ENCODE data around the gene IFFO2.

The IFFO2 gene

DNA sequence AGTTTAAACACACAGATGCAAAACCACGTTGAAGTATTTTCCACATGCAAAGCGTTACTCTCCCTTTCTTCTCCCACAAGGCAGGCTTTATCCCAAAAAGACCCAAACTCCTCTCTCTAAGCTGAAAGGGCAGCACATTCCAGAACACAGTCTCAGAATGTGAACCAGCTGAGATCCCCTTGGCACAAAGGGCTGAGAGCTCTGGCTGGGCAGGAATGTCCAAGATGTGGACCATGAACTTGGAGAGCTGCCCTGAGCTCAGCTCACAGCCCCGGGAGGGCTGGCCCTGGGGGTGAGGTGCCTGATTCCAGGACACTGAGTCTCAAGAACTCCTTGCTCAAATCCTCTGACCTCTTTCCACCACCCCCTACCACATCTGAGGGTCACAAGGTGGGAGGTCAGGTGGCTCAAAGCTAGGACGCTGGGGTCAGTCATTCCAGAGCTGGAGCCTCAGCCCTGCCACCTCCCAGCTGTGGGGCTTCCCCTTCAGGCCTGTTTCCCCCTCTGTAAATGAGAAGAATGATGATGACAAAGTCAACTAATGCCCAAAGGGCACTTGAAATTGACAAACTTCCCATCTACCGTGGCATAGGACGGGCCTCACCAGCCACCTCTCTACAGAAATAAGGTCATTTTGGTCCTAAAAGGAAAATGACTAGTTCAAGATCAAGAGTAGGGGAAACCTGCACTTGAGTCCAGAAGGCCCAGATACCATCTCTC lies 65.6 kb downstream of the IFFO2 start:
- DNase-seq, result no peak

DNA sequence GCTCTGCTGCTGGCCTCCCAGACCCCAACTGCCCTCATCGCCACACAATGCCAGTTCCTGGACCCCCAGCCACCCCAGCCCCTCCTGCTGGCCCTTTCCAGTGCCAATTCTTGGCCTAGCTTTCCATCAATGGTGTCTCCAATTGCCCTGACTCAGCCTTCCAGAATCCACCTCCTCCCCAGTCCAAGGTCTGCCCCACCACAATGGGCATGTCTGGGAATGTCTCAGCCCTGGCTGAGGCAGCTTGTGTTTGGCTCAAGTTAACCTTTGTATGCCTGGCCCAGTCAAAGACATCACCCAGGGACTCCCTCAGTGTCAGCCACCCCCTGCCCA lies 70.5 kb downstream of the IFFO2 start:
- no peak for DNase-seq

DNA sequence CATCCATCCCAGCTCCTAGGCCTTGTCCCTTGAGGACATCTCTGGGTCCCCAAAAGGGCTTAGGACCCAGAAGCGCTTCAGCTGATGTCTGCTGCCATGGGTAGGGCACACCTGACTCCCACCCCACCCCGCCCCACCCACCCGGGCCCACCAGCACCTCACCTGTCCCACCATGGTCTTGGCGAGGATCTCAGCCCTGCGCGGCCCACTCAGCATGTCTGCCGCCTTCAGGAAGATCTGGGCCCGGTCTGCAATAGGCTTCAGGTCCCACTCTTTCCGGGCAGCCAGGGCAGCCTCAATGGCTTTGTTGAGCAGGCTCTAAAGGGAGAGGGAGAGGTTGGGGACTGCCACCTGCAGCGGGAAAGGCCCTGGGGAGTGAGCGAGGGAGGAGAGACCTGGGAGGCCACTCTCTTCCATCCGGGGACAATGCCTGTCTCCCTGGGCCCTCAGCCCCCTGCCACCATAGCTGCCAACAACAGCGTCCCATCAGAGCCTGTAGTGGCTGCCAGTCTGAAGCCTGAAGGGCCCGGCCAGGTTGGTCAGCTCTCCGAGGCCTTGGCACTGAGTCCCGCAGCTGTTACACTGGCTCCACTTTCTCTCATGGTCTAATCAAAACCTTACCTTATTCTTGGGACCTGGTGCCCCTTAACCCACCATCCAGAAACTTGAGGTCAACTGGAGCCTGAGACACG lies 71.0 kb downstream of the IFFO2 start:
- no peak for DNase-seq

DNA sequence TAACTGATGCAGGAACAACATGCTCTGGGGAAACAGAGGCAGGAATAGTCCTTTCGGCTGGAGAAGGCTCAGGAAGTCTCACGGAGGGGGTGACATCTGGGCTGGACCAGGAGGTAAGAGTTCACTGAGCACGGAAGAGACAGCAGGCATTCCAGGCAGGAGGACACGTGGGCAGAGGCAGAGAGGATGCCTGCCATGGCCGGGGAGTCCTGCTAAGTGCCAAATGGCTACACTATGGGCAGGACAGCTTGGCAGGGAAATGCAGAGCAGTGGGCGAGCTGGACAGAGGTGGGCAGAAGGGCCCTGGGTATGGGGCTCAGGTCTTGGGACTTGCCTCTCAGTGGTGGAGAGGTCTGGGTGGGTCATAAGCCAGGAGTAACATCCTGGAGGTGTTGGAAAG lies 71.7 kb downstream of the IFFO2 start:
- no peak for DNase-seq

DNA sequence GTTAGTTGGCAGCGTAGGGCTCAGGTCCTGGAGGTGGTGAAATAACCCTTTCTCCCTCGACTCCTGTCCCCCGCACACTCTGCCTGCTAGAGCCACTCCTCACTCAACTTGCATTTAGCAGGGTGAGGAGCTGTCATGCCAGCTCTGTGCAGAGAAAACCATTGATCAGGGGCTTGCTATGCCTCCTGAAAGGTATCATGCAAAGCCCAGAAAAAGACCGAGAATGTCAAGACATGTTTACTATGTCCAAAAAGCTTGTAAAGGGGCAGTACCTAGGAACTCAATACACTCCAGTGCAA lies 72.1 kb downstream of the IFFO2 start:
- DNase-seq, result no peak

DNA sequence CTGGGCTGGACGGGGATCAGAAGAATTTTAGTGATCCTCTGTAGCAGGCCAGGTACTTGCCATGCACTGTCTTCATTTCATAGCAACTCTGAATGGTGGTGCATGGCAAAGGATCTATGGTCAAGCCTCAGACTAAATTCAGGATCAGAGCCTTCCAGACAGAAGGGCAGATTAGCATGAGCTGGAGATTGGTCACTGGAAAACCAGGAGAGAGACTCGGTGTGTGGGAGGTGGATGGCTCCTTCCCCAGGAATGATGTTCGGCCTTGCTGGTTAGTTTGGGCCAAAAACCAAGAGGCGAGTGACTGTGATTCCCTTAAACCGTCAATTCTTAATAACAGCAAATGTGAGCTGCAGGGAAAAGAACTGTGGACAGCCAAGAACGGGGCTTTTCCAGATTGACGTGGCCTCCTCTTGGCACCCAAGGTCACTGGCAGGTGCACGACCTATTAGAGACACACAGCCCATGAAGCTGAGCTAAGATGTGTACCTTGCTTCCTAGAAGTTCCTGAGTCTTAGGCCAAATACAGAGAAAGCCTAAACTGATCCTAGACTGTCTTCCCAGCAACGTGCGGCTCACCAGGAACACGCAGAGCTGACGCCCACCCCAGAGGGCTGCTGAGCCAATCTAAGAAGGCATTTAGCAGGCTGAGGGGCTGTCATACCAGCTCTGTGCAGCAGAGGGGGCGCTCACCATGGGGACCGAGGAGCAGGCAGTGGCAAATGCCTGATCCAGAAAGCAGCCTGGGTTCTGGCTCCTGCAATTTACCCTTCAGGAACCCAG lies 72.6 kb downstream of the IFFO2 start:
- peak; percentile 82 for DNase-seq

DNA sequence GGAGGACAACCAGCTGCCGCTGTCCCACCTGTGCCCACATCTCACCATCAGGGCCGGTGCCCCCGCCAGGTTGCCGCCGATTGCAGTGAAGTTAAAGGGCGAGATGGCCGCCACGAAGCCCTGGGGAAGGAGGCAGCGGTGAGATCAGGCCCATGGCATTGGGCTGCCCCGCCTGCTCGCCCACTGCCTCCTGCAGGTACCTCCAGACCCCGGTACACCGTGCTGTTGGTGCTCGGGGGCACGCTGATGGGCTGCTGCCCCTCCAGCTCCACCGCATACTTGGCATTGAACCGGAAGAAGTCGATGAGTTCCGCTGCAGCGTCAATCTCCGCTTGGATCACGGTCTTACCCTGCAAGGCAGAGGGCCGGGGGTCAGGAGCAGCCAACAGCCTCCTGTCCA lies 73.4 kb downstream of the IFFO2 start:
- no peak for DNase-seq

DNA sequence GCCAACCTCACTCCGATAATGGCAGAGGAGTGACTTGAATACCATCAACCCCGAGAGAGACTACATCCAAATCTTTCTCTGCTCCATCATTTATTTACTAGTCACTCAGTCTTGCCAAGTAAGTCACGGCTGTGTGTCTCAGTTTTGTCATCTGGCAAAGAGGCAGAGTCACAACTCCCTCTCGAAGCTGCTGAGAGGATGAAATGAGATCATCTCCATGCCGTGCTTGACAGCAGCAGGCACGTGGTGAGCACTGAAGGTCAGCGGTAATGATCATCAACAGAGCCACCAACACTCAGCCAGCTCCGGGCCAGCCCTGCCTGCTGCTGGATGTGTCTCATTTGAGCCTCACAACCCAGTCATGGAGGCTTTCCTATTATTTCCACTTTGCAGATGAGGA lies 74.0 kb downstream of the IFFO2 start:
- DNase-seq, result no peak

DNA sequence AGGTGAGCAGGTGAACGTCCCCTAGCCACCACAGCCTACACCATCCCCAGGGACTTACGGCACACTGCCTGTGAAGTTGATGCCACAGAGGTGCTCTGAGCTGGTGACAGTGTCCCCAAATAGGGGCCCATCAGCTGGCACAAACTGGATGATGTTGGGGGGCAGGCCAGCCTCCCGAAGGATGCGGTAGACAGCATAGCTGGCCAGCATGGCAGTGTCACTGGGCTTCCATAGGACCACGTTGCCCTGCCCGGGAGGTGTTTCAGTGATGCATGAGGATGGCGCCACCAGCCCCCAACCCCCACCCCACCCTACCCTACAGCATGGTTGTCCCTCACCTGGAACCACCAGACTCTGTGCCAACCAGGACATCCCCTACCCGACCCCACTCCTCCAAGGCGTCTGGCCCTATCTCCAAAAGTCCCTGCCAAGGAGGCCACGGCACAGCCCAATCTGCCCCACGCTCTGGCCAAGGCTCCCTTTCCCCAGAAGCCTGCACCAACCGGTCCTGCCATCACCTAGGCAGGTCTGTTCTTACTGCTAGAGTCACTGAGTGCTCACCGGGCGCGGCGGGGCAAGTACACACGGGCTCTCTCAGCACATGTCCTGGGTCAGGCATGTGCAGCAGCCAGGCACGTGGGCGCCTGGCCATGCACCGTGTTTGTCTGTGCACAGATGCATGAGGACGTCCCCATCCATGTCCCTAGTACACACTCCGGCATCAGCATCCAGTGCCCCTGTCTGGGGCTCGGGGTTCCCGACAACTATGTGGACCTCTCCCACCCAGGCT lies 74.6 kb downstream of the IFFO2 start:
- DNase-seq, result no peak

DNA sequence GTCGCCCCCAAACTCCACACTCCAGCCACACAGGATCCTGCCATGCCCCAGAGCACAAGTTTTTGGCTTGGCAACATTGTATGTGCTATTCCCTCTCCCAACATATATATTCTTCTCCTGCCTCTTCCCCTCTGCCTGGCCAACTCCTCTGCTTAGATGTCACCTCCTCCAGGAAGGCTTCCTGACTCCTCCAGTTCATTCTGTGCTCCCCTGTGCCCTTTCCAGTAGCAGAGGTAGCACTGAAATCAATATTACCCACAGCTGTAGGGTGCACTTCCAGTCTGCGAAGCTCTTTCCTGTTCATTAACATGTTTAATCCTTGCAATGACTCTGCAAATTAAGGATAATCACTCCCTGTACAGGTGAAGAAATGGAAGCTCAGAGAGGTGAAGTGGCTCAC lies 75.3 kb downstream of the IFFO2 start:
- DNase-seq, result no peak

DNA sequence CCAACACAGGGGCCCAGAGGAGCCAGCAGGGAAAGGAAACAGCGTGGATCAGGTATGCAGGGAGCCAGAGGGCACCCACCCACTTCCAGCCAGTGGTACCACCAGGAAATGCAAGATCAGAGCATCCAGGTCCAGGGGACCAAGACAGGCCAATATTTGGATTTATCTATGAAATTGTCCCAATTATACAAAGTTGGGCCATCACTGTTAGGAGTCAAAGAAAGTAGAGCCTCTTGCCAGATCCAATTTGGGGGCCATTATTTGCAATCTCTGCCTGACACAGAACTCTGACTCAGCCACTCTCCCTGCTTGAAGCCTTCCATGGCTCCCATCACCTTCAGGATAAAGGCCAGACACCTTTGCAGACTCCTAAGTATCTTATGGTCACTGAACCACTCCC lies 75.9 kb downstream of the IFFO2 start:
- no peak for DNase-seq

DNA sequence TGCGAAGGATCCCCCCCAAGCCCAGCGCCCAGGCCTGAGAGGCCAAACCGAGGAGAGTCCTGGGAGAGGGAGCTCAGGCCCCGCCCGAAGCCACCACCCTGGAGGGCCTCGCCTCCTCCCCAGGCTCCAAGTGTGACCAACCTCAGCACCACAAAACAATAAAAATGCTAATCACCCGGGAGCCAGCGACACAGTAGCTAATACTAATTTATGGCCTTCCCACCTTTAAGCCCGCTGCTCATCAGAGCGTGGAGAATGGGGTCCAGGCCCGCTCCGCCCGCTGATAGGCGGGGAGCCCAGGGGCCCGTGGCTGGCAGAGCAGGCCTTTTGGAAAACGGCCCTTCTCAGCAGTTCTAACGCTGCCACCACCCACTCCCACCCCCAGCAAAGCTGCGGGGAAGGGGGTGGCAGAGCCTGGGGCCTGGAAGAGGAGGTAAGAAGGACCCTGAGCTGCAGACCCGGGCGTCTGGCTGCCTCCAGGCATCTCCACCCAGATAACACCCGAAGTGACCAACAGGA lies 76.6 kb downstream of the IFFO2 start:
- no peak for DNase-seq

DNA sequence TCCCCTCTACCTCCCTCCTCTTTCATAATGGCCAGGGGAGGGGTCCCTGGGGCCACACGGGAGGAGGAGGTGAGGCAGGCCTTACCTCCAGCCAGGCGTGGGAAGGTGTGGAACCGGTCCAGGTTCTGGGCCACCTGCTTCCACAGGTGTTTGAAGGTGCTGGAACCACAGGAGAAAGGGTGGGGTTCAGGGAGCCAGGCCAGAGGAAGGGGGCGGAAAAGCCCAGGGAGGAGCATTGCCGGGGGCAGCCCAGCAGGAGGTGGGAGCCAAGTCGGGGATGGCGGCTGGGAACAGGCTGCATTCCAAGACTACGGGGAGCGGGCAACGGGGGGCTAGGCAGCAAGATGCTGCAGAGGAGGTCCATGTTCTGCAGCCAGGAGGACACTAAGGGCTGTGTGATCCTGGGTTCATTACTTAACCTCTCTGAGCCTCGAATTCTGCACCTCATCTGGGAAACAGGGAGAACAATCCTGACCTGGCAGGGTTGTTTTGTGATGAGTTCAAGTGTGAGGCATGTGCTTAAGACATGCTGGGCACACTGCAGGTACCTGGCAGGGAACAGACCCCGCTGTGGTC lies 77.2 kb downstream of the IFFO2 start:
- DNase-seq, result no peak

DNA sequence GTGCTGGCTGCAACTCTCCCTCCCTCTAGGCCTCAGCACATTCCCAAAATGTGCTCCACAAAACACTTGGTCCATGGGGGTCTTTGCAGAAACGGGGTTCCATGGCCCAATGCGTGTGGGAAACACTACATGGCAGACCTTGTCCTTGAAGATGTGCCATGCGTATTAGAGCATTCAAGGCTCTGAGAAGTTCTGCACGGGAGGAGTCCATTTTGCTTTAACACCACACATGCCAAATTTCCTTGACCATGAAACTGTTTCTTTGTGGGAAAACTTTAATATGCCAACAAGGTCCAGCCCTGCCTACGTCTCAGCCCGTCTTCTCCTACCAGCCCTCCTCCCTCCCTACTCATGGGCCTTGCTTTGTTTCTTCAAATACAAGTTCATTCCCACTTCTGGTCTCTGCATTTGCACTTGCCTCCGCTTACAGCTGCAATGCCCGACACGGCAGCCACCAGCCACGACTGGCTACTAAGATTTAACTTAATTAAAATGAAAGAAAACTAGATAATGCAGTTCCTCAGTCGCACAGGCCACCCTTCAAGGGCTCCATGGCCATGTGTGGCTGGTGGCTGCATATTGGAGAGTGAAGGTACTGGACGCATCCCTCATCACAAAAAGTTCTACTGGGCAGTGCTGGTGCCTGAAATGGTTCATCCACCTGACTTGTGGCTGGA lies 77.8 kb downstream of the IFFO2 start:
- DNase-seq, result no peak

DNA sequence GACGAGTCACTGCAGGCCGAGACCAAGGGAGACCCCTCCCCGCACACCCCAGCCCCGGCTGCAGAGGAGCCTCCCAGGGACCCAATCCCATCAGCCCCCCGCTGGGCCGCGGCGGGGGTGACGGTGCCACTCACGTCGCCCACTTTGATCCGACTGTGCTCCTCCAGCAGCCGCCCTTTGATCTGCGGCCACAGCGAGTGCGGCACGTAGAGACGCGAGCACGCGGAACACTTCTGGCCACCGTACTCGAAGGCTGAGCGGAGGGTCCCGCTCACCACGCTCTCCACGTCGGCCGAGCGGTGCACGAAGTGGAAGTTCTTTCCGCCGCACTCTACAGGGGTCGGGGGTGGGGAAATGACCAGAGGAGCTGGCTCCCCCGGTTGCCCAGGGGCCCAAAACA lies 79.2 kb downstream of the IFFO2 start:
- DNase-seq, result no peak

DNA sequence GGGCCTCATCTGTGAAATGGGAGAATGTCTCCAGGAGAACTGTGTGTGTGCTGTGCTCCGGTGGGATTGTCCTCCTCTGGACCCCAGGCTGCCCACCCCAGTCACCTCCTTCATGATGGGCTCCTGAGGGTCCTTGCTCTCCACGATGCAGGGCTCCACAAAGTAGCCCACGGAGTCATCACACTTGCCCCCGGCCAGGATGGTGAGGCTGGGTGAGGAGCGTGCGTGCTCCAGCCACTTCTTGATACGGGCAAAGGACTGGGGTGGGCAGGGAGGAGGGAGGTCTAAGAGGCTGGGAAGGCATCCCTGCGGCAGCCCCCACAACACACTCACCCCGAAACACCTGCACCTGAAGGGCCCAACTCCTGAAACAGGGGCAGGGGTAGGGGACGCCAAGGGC lies 80.3 kb downstream of the IFFO2 start:
- DNase-seq, result no peak

DNA sequence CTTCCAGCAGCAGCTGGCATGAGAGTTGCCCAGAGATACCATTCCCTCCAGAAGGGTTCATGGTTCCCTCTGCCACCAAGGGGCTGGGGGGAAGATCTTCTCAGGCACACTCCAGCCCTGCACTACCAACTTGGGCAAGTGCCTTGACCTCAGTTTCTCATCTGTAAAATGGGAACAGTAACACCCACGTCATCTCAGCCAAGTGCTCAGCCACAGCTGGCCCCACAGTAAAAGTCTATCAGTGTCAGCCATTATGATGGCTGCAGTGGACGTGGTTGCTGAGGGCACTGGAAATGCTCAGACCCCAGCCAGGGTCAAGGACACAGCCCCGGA lies 80.7 kb downstream of the IFFO2 start:
- no peak for DNase-seq

DNA sequence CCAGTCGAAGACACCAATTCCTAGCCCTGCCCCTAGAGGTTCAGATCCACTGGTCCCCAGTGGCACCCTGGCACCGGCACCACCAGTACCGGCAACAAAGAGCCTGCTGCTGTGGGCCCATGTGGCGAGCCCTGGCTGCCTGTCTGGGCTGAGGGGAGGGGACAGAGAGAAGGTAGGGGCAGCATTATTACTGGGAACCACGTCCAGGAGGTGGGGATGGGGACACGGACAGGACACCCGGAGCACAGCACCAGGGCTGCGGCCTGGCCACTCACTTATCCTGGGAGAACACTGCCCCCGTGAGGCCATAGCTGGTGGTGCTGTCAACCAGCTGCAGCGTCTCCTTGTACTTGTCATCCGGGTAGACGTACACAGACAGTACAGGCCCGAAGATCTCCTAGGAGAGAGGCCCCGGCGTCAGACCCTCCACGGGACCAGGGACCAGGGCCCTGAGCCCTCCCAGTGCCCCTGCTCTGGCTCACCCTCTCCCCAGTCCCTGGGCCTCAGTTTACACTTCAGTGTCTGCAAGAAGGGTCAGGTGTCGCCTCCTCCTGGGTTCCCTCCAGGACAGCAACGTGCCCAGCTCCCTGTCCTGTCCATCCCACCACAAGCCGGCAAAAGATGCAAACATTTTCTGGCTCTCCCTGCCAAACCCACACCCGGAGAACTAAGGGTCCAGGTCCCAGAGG lies 81.2 kb downstream of the IFFO2 start:
- DNase-seq, result peak; percentile 89

DNA sequence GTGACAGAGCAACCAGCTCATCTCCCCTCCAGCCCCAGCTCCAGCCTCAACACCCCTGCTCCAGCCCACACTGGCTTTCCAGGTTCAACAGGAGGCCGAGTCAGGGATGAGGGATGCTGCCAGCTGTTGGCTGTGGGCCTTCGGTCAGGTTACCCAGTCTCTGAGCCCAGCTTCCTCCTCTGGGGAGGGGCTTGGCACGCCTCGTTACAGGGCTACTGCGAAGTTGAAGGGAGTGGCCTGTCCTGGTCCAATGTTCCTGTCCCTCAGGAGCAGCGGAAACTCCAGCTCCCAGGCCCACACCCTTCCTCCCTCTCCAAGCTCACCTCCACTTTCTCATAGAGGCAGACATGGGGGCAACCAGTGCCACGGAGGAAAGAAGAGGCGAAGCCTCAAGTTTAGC lies 81.9 kb downstream of the IFFO2 start:
- DNase-seq, result no peak

DNA sequence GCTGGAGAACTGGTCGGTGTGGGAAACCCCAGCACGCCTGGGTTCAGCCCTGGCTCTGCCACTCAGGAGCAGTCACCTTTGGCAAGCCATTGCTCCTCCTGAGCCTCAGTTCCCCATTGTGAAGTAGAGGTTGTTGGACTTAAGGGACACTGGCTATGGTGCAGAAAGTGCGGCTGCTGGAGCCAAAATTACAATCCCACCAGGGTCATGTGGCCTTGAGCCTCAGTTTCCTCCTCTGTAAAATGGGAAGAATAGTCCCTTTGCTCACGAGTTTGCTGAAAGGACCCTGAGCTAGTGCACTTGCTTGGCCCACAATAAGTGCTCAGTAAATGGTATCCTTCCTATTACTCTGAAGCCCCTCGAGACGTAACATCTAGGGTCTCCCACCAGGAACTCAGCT lies 82.4 kb downstream of the IFFO2 start:
- no peak for DNase-seq

DNA sequence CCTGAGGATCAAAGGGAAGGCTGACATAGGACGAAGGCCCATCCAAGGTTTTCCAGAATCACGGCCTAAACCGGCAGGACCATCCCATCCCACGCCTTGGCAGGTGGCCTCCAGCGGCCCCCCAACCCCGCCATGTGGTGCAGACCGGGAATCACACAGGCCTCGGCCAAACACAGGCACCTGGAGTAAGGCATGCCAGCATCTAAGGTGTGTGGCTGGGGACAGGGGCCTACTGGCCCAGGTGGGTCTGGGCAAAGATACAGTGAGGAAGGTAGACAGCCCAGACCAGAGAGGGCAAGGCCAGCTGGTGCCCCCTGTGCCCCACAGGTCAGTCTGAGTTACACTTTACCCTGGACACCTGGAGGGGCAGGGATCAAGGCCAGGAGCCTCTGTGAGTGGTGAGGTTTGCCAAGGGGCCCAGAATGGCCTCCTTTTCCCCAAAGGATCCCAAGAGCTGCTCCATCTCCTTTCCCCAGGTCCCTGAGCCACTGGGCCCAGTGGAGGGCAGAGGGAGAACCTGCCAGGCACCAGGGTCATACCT lies 84.3 kb downstream of the IFFO2 start:
- no peak for DNase-seq
